Stimulated activated naive CD4-positive, alpha-beta T cell (primary cell): Measurements from ENCODE around the gene SPEM3.

ENCODE experiments used
- DNase-seq, 6 experiments: peaks; one replicate each; lab custom pipeline; 2025; lab: John Stamatoyannopoulos, UW

SPEM3 gene

DNA sequence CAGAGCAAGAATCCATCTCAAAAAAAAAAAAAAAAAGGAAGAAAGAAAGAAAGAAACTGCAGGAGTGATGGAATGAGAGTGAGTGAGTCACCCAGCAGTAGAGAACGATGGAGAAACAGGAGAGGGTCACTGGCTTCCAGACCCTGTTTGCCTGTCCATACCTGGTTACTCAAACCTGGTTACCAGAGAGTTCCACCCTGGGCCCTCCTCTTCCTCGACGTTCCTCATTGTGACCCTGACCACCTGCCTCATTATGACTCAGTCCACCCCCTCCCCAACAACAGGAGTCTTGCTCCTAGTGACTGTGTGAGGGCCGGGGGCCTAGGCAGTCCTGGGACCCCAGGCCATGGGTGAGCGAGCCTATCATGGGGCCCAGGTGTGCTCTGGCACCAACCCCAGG is at the start of gene SPEM3:
Gene SPEM3 (plus strand): TSS at position 301 of the 400 bp plus-strand sequence. CDS start 46 bp downstream, at position 347.
- no peak for DNase-seq

GRCh38 chr17:7379134-7379533 is 49.5 kb upstream of the SPEM3 start:
- DNase-seq = no peak

GRCh38 chr17:7380321-7380720 is 48.3 kb upstream of the SPEM3 start:
- no peak for DNase-seq

GRCh38 chr17:7380855-7381683 is 47.6 kb upstream of the SPEM3 start, which contains the start of gene TNK1:
TNK1 (plus strand) TSS chr17:7381089; CDS start chr17:7382927, 1,838 bp downstream.
- DNase-seq = peak in 2 of 6 experiments; percentile 12 to 16

GRCh38 chr17:7382901-7383300 is 45.8 kb upstream of the SPEM3 start:
- no peak for DNase-seq

- DNase-seq = no peak
Observed at GRCh38 chr17:7383371-7383741, 45.3 kb upstream of the SPEM3 start.

DNA sequence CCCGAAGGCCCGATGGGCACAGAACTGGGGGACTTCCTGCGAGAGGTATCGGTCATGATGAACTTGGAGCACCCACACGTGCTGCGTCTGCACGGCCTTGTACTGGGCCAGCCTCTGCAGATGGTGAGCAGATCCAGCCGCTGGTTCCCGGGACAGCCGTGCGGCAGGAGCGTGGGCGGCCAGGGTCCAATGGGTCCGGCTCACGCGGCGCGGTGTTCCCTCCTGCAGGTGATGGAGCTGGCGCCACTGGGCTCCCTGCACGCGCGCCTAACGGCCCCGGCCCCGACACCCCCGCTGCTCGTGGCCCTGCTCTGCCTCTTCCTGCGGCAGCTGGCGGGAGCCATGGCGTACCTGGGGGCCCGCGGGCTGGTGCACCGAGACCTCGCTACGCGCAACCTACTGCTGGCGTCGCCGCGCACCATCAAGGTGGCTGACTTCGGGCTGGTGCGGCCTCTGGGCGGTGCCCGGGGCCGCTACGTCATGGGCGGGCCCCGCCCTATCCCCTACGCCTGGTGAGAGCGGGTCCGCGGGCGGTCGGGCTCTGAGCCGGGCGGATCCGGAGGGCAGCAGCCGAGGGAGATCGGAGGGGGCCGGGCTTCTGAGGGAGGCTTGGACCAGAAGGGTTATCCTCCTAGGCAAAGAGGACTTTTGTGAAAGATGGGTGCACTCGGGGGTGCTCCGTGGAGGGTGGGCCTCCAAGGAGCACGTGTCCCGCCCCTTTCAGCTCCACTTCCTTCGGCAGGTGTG is 44.7 kb upstream of the SPEM3 start:
- DNase-seq = peak; percentile 70 to 95 (median 84)

DNA sequence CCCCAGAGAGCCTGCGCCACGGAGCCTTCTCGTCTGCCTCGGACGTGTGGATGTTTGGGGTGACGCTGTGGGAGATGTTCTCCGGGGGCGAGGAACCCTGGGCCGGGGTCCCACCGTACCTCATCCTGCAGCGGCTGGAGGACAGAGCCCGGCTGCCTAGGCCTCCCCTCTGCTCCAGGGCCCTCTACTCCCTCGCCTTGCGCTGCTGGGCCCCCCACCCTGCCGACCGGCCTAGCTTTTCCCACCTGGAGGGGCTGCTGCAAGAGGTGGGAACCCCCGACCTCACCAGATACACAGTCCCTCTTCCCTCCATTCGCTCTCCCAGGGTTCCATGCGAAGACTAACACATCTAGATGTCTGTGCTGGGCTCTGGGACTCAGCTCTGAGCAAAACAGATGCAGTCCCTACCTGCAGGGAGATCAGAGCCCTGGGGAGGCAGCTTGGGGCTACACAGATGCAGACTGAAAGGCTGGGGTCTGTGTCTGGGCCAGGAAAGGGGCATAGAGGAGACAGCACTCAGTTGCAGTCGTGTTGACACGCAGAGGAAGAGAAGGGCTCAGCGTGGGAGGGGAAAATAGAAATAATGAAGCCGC is 44.1 kb upstream of the SPEM3 start:
- no peak for DNase-seq

DNA sequence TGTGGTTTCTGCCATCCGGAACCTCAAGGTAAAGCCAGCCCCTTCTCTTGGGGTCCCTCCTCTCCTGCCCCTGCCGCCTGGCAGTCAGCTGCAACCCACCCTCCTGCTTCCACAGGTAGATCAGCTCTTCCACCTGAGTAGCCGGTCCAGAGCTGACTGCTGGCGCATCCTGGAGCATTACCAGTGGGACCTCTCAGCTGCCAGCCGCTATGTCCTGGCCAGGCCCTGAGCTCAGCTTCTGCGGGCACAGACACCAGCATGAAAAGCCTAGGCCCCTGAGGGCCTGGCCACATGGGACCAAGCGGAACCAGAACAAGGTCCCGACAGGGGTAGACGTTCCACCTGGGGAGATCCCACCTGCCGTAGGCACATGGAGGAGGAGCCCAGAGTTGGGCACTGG is 39.8 kb upstream of the SPEM3 start:
- DNase-seq = no peak

GRCh38 chr17:7389924-7390910 is 38.4 kb upstream of the SPEM3 start:
- DNase-seq = no peak

DNA sequence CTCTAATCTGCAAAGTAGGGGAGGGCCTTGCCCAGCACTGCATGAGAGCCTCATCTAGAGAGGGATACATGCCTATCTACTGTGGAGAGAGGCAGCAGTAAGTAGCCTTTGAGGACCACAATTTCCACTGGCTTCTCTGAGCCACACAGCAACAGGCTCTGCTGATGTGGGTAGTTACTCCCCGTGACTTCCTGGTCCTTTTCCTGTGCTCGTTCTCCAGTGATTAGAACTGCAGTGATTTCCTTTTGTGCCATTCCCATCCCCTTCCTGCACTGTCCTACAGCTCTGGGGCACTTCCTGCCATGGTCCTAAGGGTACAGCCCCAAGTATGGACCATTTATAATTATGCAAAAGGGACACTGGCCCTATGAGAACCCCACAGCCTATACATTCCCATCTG is 37.4 kb upstream of the SPEM3 start:
- DNase-seq = no peak

- DNase-seq = no peak
Observed at GRCh38 chr17:7392696-7393612, 35.7 kb upstream of the SPEM3 start.

GRCh38 chr17:7393613-7394451 is 34.8 kb upstream of the SPEM3 start:
- peak; percentile 47 to 85 (median 73) for DNase-seq

DNA sequence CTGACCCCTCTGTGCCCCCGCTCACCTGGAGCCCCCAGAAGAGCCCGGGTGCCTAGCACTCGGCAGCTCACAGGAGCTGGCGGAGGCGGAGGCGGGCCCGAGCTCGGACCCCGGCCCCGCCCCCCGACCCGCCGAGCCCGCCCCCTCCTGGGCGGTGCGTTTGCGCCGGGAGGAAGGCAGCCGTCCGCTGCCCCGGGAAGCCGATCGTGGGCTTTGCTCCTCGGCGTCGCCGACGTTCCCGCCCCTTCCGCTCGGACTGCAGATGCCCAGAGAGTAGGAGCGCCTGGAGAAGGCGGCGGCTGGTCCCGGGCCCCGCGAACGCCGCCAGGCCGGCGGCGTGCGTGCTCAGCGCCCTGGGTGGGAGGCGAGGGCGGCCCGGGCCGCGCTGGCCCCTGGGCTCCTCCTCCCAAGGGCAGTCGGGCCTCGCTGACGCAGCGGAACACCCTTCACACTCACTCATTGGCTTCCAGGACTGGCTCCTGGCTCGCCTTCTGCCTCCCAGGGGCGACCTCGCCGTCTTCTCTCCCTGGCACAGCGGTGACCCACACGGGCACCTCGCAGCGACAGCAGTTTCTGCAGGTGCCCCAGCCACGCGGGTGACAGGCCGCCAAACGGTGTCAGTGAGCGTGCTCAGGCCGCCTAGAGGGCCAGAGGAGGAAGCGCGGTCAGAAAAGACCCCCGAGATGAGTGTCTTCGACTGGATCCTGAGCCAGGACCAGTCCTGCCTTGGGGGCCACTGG is 34.0 kb upstream of the SPEM3 start, which contains the start of gene PLSCR3:
Gene PLSCR3 (minus strand): TSS at position 74 of the 740 bp plus-strand sequence. CDS start 415 bp downstream, outside the sequence.
- DNase-seq = peak; percentile 64 to 87 (median 80)

GRCh38 chr17:7396147-7396546 is 32.5 kb upstream of the SPEM3 start:
- DNase-seq = no peak

DNA sequence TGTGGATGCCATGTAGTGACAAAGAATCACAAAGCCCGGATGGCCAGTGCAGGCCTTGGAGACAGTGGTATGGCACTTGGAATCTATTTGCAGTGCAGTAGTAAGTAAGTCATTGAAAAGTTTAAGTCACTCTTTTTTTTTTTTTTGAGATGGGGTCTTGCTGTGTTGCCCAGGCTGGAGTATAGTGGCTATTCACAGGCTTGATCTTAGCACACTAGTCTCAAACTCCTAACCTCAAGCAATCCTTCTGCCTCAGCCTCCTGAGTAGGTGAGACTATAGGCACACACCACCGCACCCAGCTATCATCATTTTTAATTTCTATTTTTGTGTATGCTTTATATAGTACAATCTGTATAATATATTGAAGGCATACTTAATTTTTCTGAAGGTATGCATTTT is 30.0 kb upstream of the SPEM3 start:
- DNase-seq = no peak

- DNase-seq = peak in 5 of 6 experiments; percentile 13 to 53 (median 32)
Observed at GRCh38 chr17:7403043-7403726, 25.5 kb upstream of the SPEM3 start.

GRCh38 chr17:7403727-7403976 is 25.0 kb upstream of the SPEM3 start:
- DNase-seq = no peak
